Nucleus accumbens (tissue), 56 donors: ENCODE results near the gene TRIM29.
A peak's percentile ranks its signal among the peaks of the same experiment; 100 is the strongest.
"Not testable (repeated sequence)": the region's sequence is repeated elsewhere in the genome, so short reads cannot be mapped to it uniquely, and the experiment has no call there.

ENCODE experiments used
- DNase-seq, 56 donors: peaks; one replicate each; lab custom pipeline; 2025; lab: John Stamatoyannopoulos, UW

Gene TRIM29

GRCh38 chr11:120173019-120173705, 35.2 kb upstream of the TRIM29 start:
- DNase-seq: no peak

GRCh38 chr11:120172054-120172911, 34.4 kb upstream of the TRIM29 start:
- peak in 36 of 56 donors; percentile 26 to 80 (median 52) for DNase-seq

GRCh38 chr11:120170741-120171261, 32.9 kb upstream of the TRIM29 start:
- no peak for DNase-seq

GRCh38 chr11:120169981-120170698, 32.2 kb upstream of the TRIM29 start:
- no peak for DNase-seq

- DNase-seq: peak in 44 of 56 donors; percentile 37 to 84 (median 69)
Observed at GRCh38 chr11:120168960-120169681, 31.2 kb upstream of the TRIM29 start.

GRCh38 chr11:120168108-120168959, 30.4 kb upstream of the TRIM29 start:
- no peak for DNase-seq

GRCh38 chr11:120167659-120168058, 29.7 kb upstream of the TRIM29 start:
- DNase-seq: no peak

GRCh38 chr11:120160436-120160835, 22.5 kb upstream of the TRIM29 start:
- DNase-seq: no peak

- no peak for DNase-seq
Observed at GRCh38 chr11:120153221-120153620, 15.3 kb upstream of the TRIM29 start.

GRCh38 chr11:120151536-120151935, 13.6 kb upstream of the TRIM29 start:
- DNase-seq: no peak

GRCh38 chr11:120149246-120149645, 11.3 kb upstream of the TRIM29 start:
- DNase-seq: no peak

- no peak for DNase-seq
Observed at GRCh38 chr11:120147950-120148270, 10.0 kb upstream of the TRIM29 start.

- DNase-seq: no peak
Observed at GRCh38 chr11:120147094-120147949, 9.4 kb upstream of the TRIM29 start.

- DNase-seq: no peak
Observed at GRCh38 chr11:120146413-120147093, 8.6 kb upstream of the TRIM29 start.

- DNase-seq: no peak
Observed at GRCh38 chr11:120144501-120144900, 6.6 kb upstream of the TRIM29 start.

GRCh38 chr11:120143472-120143871, 5.6 kb upstream of the TRIM29 start:
- DNase-seq: not testable (repeated sequence)

GRCh38 chr11:120142441-120143100, 4.7 kb upstream of the TRIM29 start:
- DNase-seq: no peak
